Activated CD8-positive, alpha-beta T cell treated with anti-CD3 and anti-CD28 coated beads for 36 hours (primary cell): ENCODE data around the gene OSBPL7. TPM values are rescaled to one million over a fixed set of nuclear protein-coding genes. Genes with fewer than 3 reads are reported as not detected.

Experiments used
- ATAC-seq: fragments of 200-7000 bp; cut with Tn5 transposase; one replicate; pipeline ENCODE4 v1.10.0; 2021; ENCODE audit warnings: mild to moderate bottlenecking, moderate library complexity
- CTCF ChIA-PET: fragments of 350-600 bp; sonication (Branson Sonifier 250); formaldehyde crosslinking; loops from one replicate; lab custom pipeline; 2021; ENCODE audit warnings: antibody characterized with exemption; lab: Charles Lee
- POLR2A ChIA-PET: fragments of 350-600 bp; sonication (Branson Sonifier 250); formaldehyde crosslinking; loops from one replicate; lab custom pipeline; 2021; ENCODE audit warnings: antibody characterized with exemption; lab: Charles Lee
- DNase-seq: peaks from one replicate; pipeline ENCODE4 v3.0.0-alpha.2; 2020
- H3K27ac Mint-ChIP-seq: one replicate; pipeline ENCODE4 v1.8.0; 2021; ENCODE audit warnings: mild to moderate bottlenecking, mixed read lengths
- H3K27me3 Mint-ChIP-seq: one replicate; pipeline ENCODE4 v1.8.0; 2021; ENCODE audit warnings: mixed read lengths
- H3K36me3 Mint-ChIP-seq: one replicate; pipeline ENCODE4 v1.8.0; 2021; ENCODE audit warnings: low read depth, mixed read lengths
- H3K4me1 Mint-ChIP-seq: one replicate; pipeline ENCODE4 v1.8.0; 2021; ENCODE audit warnings: low read depth, mixed read lengths
- H3K4me3 Mint-ChIP-seq: one replicate; pipeline ENCODE4 v1.8.0; 2021; ENCODE audit warnings: mild to moderate bottlenecking, moderate library complexity, mixed read lengths
- H3K9me3 Mint-ChIP-seq: one replicate; pipeline ENCODE4 v1.8.0; 2021; ENCODE audit warnings: mixed read lengths
- CTCF ChIP-seq: fragments of 200-600 bp; IDR thresholded peaks from one replicate; pipeline ENCODE4 v1.8.0; 2022; ENCODE audit warnings: antibody characterized with exemption, mild to moderate bottlenecking
- intact Hi-C: fragments of 100-400 bp; cut with micrococcal nuclease; formaldehyde crosslinking; loops from one replicate; pipeline ENCODE4 v1.10.0; 2022
- total RNA-seq, 2 experiments: library from RNA; stranded (reverse); gene quantifications; one replicate each; pipeline ENCODE4 v1.2.3, GENCODE V29; 2021

Gene OSBPL7
- total RNA-seq, 2 experiments from 2014 or later, result 18.0 to 19.8 TPM

- Mint-ChIP-seq H3K27ac (no peak overlapping the region), H3K36me3 (peaks cover 7% of the 10 kb centered on the region), H3K4me3 (no peak overlapping the region), H3K27me3 (no peaks in the 10 kb centered on the region), H3K4me1 (peaks cover 22% of the 10 kb centered on the region), H3K9me3 (no peaks in the 10 kb centered on the region)
- ATAC-seq, result no peak
- intact Hi-C loops, result no loop called here
- no peak for TF ChIP-seq CTCF
- POLR2A ChIA-PET, result no interaction called here
- CTCF ChIA-PET, result no interaction called here
- DNase-seq, result no peak
Observed at GRCh38 chr17:47818002-47818695, 3.4 kb downstream of the OSBPL7 start.

- peaks cover 8% of the 10 kb centered on the region for H3K36me3 Mint-ChIP-seq
- CTCF ChIA-PET, result interaction anchor here (0.8 kb wide), 1 partner anchor 14 kb away, joined by 3 read pairs; the partner anchor contains the start of genes LRRC46 and MRPL10
- intact Hi-C loops, result no loop called here
Observed at GRCh38 chr17:47816947-47817346, 4.6 kb downstream of the OSBPL7 start.

GRCh38 chr17:47816111-47816735, 5.4 kb downstream of the OSBPL7 start:
- ChIA-PET POLR2A (no interaction called here), CTCF (interaction anchor here (0.8 kb wide), 1 partner anchor 15 kb away, joined by 3 read pairs; the partner anchor contains the start of genes LRRC46 and MRPL10)
- no peak overlapping the region for H3K4me3 Mint-ChIP-seq
- no peak for TF ChIP-seq CTCF
- intact Hi-C loops, result no loop called here
- ATAC-seq (no peak), DNase-seq (no peak)
- H3K27ac Mint-ChIP-seq, result no peak overlapping the region
- H3K4me1 Mint-ChIP-seq, result peaks cover 11% of the 10 kb centered on the region
- H3K27me3 Mint-ChIP-seq, result no peaks in the 10 kb centered on the region
- H3K36me3 Mint-ChIP-seq, result peaks cover 8% of the 10 kb centered on the region
- H3K9me3 Mint-ChIP-seq, result no peaks in the 10 kb centered on the region

More at GRCh38 chr17:47816947-47817346, 4.6 kb downstream of the OSBPL7 start:
- peaks cover 15% of the 10 kb centered on the region for H3K4me1 Mint-ChIP-seq
- H3K27me3 Mint-ChIP-seq, result no peaks in the 10 kb centered on the region
- TF ChIP-seq CTCF, result no peak
- no peak overlapping the region for H3K4me3 Mint-ChIP-seq
- H3K9me3 Mint-ChIP-seq, result no peaks in the 10 kb centered on the region
- ATAC-seq (no peak), DNase-seq (no peak)
- no peak overlapping the region for H3K27ac Mint-ChIP-seq
- POLR2A ChIA-PET, result interaction anchor here (0.6 kb wide), 1 partner anchor 610 kb away, joined by 4 read pairs; no protein-coding TSS in a partner anchor

- H3K9me3 Mint-ChIP-seq, result no peaks in the 10 kb centered on the region
- no peak overlapping the region for H3K4me3 Mint-ChIP-seq
- no peak for ATAC-seq
- no peak overlapping the region for H3K27ac Mint-ChIP-seq
- CTCF ChIA-PET, result no interaction called here
- intact Hi-C loops, result no loop called here
- POLR2A ChIA-PET, result interaction anchor here (1.5 kb wide), 1 partner anchor 14 kb away, joined by 3 read pairs; no protein-coding TSS in a partner anchor
- peaks cover 5% of the 10 kb centered on the region for H3K4me1 Mint-ChIP-seq
- no peak for TF ChIP-seq CTCF
- H3K27me3 Mint-ChIP-seq, result no peaks in the 10 kb centered on the region
- no peak for DNase-seq
- peaks cover 8% of the 10 kb centered on the region for H3K36me3 Mint-ChIP-seq
Observed at GRCh38 chr17:47815106-47815918, 6.3 kb downstream of the OSBPL7 start.
